GM12878 (cell line): ENCODE measurements around the gene MACF1. TPM values are rescaled to one million over a fixed set of nuclear protein-coding genes. Genes with fewer than 3 reads are reported as not detected.

ENCODE experiments used
- BCL11A ChIP-seq: IDR thresholded peaks from 2 replicates; pipeline ENCODE4 v1.6.1; 2011; ENCODE audit warnings: low read depth, low read length
- CBX3 ChIP-seq: fragments of 200-600 bp; sonication (generic); IDR thresholded peaks from 2 replicates; pipeline ENCODE4 v1.6.1; 2016; ENCODE audit warnings: low read depth, borderline replicate concordance
- CREM ChIP-seq: IDR thresholded peaks from 2 replicates; pipeline ENCODE4 v1.6.1; 2014; ENCODE audit warnings: antibody characterized with exemption, low read depth
- HDGF ChIP-seq: fragments of 450-650 bp; IDR thresholded peaks from 2 replicates; pipeline ENCODE4 v1.6.1; 2016; ENCODE audit warnings: antibody characterized with exemption
- HSF1 ChIP-seq: fragments of 150-350 bp; IDR thresholded peaks from 2 replicates; pipeline ENCODE4 v1.6.1; 2014; ENCODE audit warnings: mild to moderate bottlenecking, low read depth, low read length
- MAX ChIP-seq: IDR thresholded peaks from 2 replicates; pipeline ENCODE4 v1.6.1; 2012; ENCODE audit warnings: low read depth, low read length, improper control_type of control experiment
- NFIC ChIP-seq: IDR thresholded peaks from 2 replicates; pipeline ENCODE4 v1.6.1; 2012; ENCODE audit warnings: low read depth, mild to moderate bottlenecking, inconsistent platforms, low read length, moderate library complexity
- NFYB ChIP-seq: IDR thresholded peaks from 2 replicates; pipeline ENCODE4 v1.6.1; 2011; ENCODE audit warnings: low read depth, mild to moderate bottlenecking, low read length, improper control_type of control experiment, moderate library complexity; ENCODE audit not compliant: insufficient read depth
- RFX5 ChIP-seq: IDR thresholded peaks from 2 replicates; pipeline ENCODE4 v1.6.1; 2011; ENCODE audit warnings: low read depth, low read length, improper control_type of control experiment
- RUNX3 ChIP-seq: IDR thresholded peaks from 2 replicates; pipeline ENCODE4 v1.6.1; 2012; ENCODE audit warnings: low read length, inconsistent platforms
- SMAD1 ChIP-seq: fragments of 450-650 bp; IDR thresholded peaks from 2 replicates; pipeline ENCODE4 v1.6.1; 2018; ENCODE audit warnings: mild to moderate bottlenecking, low read depth; ENCODE audit not compliant: partially characterized antibody
- TARDBP ChIP-seq: IDR thresholded peaks from 2 replicates; pipeline ENCODE4 v1.6.1; 2016; ENCODE audit warnings: borderline replicate concordance
- YBX1 ChIP-seq: fragments of 450-650 bp; IDR thresholded peaks from 2 replicates; pipeline ENCODE4 v1.6.1; 2016; ENCODE audit warnings: antibody characterized with exemption
- YY1 ChIP-seq: IDR thresholded peaks from 2 replicates; pipeline ENCODE4 v1.6.1; 2011; ENCODE audit warnings: low read depth, mild to moderate bottlenecking, low read length
- ZBTB33 ChIP-seq: fragments of 450-650 bp; IDR thresholded peaks from 2 replicates; pipeline ENCODE4 v1.6.1; 2017; ENCODE audit warnings: mild to moderate bottlenecking
- ZBTB40 ChIP-seq: fragments of 450-650 bp; IDR thresholded peaks from 2 replicates; pipeline ENCODE4 v1.6.1; 2016; ENCODE audit warnings: mild to moderate bottlenecking, moderate library complexity, borderline replicate concordance
- ZNF217 ChIP-seq: fragments of 450-650 bp; IDR thresholded peaks from 2 replicates; pipeline ENCODE4 v1.6.1; 2017; ENCODE audit warnings: antibody characterized with exemption, mild to moderate bottlenecking
- ZNF622 ChIP-seq: fragments of 450-650 bp; IDR thresholded peaks from 2 replicates; pipeline ENCODE4 v1.6.1; 2017; ENCODE audit warnings: mild to moderate bottlenecking, inconsistent platforms
- polyA plus RNA-seq, 11 experiments: library from polyadenylated mRNA; depleted of rRNA in 4 of 11; unstranded in 6 of 11; stranded (reverse) in 5 of 11; fragments of >200 nt; fragmentation: Nextera tagmentation in 4 of 11; fragmentation: Illumina TruSeq in 1 of 11; extraction: Ambion mirVana in 4 of 11; extraction: Trizol in 1 of 11; gene quantifications; 1 replicate in 1 of 11; 2 replicates in 10 of 11; pipeline versions ENCODE4 v1.2.1 to v1.2.3, GENCODE V29; 2011 to 2016; ENCODE audit warnings: inconsistent platforms in 2 of 11, missing spikeins in 2 of 11, low read depth in 1 of 11
- total RNA-seq, 4 experiments: library from RNA; depleted of rRNA in 3 of 4; stranded (reverse); fragments of >200 nt in 3 of 4; fragmentation: Illumina TruSeq in 1 of 4; extraction: Trizol in 1 of 4; gene quantifications; 2 replicates each; pipeline versions ENCODE4 v1.2.1 to v1.2.3, GENCODE V29; 2013 to 2021
- TF ChIP-seq, protein P1 (sequence below): fragments of 450-650 bp; IDR thresholded peaks from 2 replicates; pipeline ENCODE4 v1.6.1; 2017; ENCODE audit warnings: borderline replicate concordance

The MACF1 gene
- total and polyA plus RNA-seq, 10 of the 15 experiments (the other 5 are each of a cell fraction or from before 2014, with no cell fraction given), result 15.5 to 201 (median 76.9) TPM

GRCh38 chr1:39195166-39196111 lies 9.1 kb upstream of the MACF1 start (continued):
- TF ChIP-seq HSF1, result no peak
- no peak for TF ChIP-seq MAX
- TF ChIP-seq ZBTB33, result no peak
- TF ChIP-seq TARDBP, result no peak
- TF ChIP-seq YY1, result no peak
- no peak for TF ChIP-seq YBX1
- TF ChIP-seq, protein P1, sequence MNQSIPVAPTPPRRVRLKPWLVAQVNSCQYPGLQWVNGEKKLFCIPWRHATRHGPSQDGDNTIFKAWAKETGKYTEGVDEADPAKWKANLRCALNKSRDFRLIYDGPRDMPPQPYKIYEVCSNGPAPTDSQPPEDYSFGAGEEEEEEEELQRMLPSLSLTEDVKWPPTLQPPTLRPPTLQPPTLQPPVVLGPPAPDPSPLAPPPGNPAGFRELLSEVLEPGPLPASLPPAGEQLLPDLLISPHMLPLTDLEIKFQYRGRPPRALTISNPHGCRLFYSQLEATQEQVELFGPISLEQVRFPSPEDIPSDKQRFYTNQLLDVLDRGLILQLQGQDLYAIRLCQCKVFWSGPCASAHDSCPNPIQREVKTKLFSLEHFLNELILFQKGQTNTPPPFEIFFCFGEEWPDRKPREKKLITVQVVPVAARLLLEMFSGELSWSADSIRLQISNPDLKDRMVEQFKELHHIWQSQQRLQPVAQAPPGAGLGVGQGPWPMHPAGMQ, result no peak
- TF ChIP-seq ZNF217, result no peak
- TF ChIP-seq RUNX3, result peak; percentile 95
- TF ChIP-seq ZNF622, result no peak
- TF ChIP-seq CBX3, result no peak
- no peak for TF ChIP-seq ZBTB40
- no peak for TF ChIP-seq RFX5
- TF ChIP-seq SMAD1, result no peak
- TF ChIP-seq NFYB, result no peak
- TF ChIP-seq HDGF, result no peak
- peak; percentile 41; the same call in 1 of the 2 replicates for TF ChIP-seq BCL11A
- peak; percentile 73; the same call in 1 of the 2 replicates for TF ChIP-seq NFIC
- peak; percentile 54; the same call in 1 of the 2 replicates for TF ChIP-seq CREM
